Mesenchymal stem cell (in vitro differentiated cells and primary cell): ENCODE measurements around the gene SNAPC4.

Experiments used
- DNase-seq: peaks from one replicate; pipeline ENCODE4 v3.0.0-alpha.2; 2013
- H2AFZ ChIP-seq: one replicate; pipeline ENCODE4 v1.6.1; 2013; ENCODE audit warnings: low read depth, mild to moderate bottlenecking, control low read depth, inconsistent platforms, low read length, moderate library complexity
- H2AK5ac ChIP-seq: 2 replicates; pipeline ENCODE4 v1.6.1; 2013; ENCODE audit warnings: low read length, moderate library complexity, mild to moderate bottlenecking, inconsistent platforms; ENCODE audit not compliant: severe bottlenecking
- H2BK120ac ChIP-seq: one replicate; pipeline ENCODE4 v1.6.1; 2013; ENCODE audit warnings: low read depth, mild to moderate bottlenecking, inconsistent platforms, low read length, moderate library complexity
- H2BK12ac ChIP-seq, 2 experiments: one replicate each; pipeline ENCODE4 v1.6.1; 2013; ENCODE audit warnings: inconsistent platforms in 2 of 2, low read length in 2 of 2, mild to moderate bottlenecking in 2 of 2, moderate library complexity in 2 of 2, control low read depth in 1 of 2
- H2BK15ac ChIP-seq: one replicate; pipeline ENCODE4 v1.6.1; 2013; ENCODE audit warnings: mild to moderate bottlenecking, low read depth, inconsistent platforms; ENCODE audit not compliant: poor library complexity, severe bottlenecking
- H2BK5ac ChIP-seq: 2 replicates; pipeline ENCODE4 v1.6.1; 2013; ENCODE audit warnings: low read depth, mild to moderate bottlenecking, low read length, control low read depth, inconsistent platforms; ENCODE audit not compliant: poor library complexity, severe bottlenecking
- H3K14ac ChIP-seq, 2 experiments: one replicate each; pipeline ENCODE4 v1.6.1; 2013; ENCODE audit warnings: inconsistent platforms in 2 of 2, low read length in 2 of 2, control low read depth in 1 of 2, mild to moderate bottlenecking in 1 of 2, moderate library complexity in 1 of 2
- H3K18ac ChIP-seq, 2 experiments: one replicate each; pipeline ENCODE4 v1.6.1; 2013; ENCODE audit warnings: inconsistent platforms in 2 of 2, low read length in 2 of 2, control low read depth in 1 of 2, low read depth in 1 of 2, mild to moderate bottlenecking in 1 of 2
- H3K23ac ChIP-seq, 2 experiments: one replicate each; pipeline ENCODE4 v1.6.1; 2013; ENCODE audit warnings: inconsistent platforms in 2 of 2, low read length in 2 of 2, mild to moderate bottlenecking in 2 of 2, moderate library complexity in 2 of 2, control low read depth in 1 of 2
- H3K27ac ChIP-seq: 2 replicates; pipeline ENCODE4 v1.5.1; 2013; ENCODE audit warnings: mild to moderate bottlenecking, moderate library complexity, low read length, control low read depth, inconsistent platforms; ENCODE audit not compliant: poor library complexity, severe bottlenecking
- H3K27me3 ChIP-seq, 2 experiments: 2 replicates each; pipeline versions ENCODE4 v1.6.1 to v1.7.0; 2013; ENCODE audit warnings: low read length in 2 of 2, mild to moderate bottlenecking in 2 of 2, moderate library complexity in 2 of 2, control low read depth in 1 of 2, inconsistent platforms in 1 of 2; ENCODE audit not compliant: control insufficient read depth in 1 of 2, insufficient read depth in 1 of 2
- H3K36me3 ChIP-seq, 2 experiments: 2 replicates each; pipeline versions ENCODE4 v1.6.1 to v1.7.0; 2013; ENCODE audit warnings: low read length in 2 of 2, control low read depth in 1 of 2, inconsistent platforms in 1 of 2, low read depth in 1 of 2, mild to moderate bottlenecking in 1 of 2; ENCODE audit not compliant: insufficient read depth in 2 of 2, control insufficient read depth in 1 of 2
- H3K4ac ChIP-seq, 2 experiments: one replicate each; pipeline ENCODE4 v1.6.1; 2013; ENCODE audit warnings: inconsistent platforms in 2 of 2, low read length in 2 of 2, mild to moderate bottlenecking in 2 of 2, moderate library complexity in 2 of 2, control low read depth in 1 of 2, low read depth in 1 of 2
- H3K4me1 ChIP-seq: 2 replicates; pipeline ENCODE4 v1.6.1; 2013; ENCODE audit warnings: low read depth, low read length, control low read depth; ENCODE audit not compliant: control insufficient read depth, insufficient read depth
- H3K4me2 ChIP-seq: 2 replicates; pipeline ENCODE4 v1.6.1; 2013; ENCODE audit warnings: low read length, mild to moderate bottlenecking, inconsistent platforms; ENCODE audit not compliant: poor library complexity, severe bottlenecking
- H3K4me3 ChIP-seq, 2 experiments: 2 replicates each; pipeline versions ENCODE4 v1.5.1 to v1.7.0; 2013; ENCODE audit warnings: low read length in 2 of 2, mild to moderate bottlenecking in 2 of 2, control low read depth in 1 of 2, low read depth in 1 of 2; ENCODE audit not compliant: insufficient read depth in 1 of 2
- H3K79me1 ChIP-seq: replicated peaks from 2 replicates; pipeline ENCODE4 v1.6.1; 2013; ENCODE audit warnings: mild to moderate bottlenecking, control low read depth, low read length, inconsistent platforms; ENCODE audit not compliant: poor library complexity, severe bottlenecking
- H3K9ac ChIP-seq: 2 replicates; pipeline ENCODE4 v1.7.0; 2013; ENCODE audit warnings: mild to moderate bottlenecking, low read length, moderate library complexity
- H3K9me3 ChIP-seq: 2 replicates; pipeline ENCODE4 v1.7.0; 2013; ENCODE audit warnings: mild to moderate bottlenecking, low read length; ENCODE audit not compliant: control insufficient read depth
- H4K8ac ChIP-seq: one replicate; pipeline ENCODE4 v1.6.1; 2013; ENCODE audit warnings: inconsistent platforms, mild to moderate bottlenecking, low read length, moderate library complexity
- H4K91ac ChIP-seq: one replicate; pipeline ENCODE4 v1.6.1; 2013; ENCODE audit warnings: mild to moderate bottlenecking, low read length, inconsistent platforms
- WGBS: methylation state at CpG from one replicate; pipeline ENCODE4 v1.1.7; 2013; ENCODE audit warnings: mixed read lengths; 5-methylcytosine and 5-hydroxymethylcytosine counted together

SNAPC4 gene

DNA sequence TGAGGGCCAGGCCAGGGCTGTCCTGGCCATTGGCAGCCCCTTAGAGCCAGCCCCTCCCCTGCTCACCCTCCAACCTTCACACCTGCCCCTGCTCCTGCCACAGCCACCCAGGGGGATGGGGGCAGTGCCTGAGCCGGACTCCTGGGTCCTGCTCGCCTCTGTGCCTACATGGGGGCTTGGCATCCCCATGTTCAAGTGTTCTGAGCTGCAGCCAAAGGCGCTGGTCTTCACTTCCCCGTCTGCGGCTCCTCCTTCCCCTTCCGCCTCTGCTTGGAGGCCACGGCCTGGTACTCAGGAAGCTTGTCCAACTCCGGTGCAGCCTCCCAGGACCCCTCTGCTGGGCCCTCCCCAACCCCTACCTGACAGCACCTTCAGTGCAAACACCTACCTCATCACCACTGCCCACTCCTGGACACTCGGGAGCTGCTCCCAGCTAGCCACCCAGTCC is 34.2 kb downstream of the SNAPC4 start:
- Histone ChIP-seq H3K4me3 (no peak overlapping the region), H3K18ac (no peak overlapping the region), H3K79me1 (peaks cover 11% of the 10 kb centered on the region), H2BK5ac (no peak overlapping the region), H2BK15ac (no peak overlapping the region), H3K4ac (no peak overlapping the region), H3K9ac (no peak overlapping the region), H3K14ac (no peak overlapping the region), H3K4me1 (peaks cover 40% of the 10 kb centered on the region), H3K9me3 (no peaks in the 10 kb centered on the region), H2BK12ac (no peak overlapping the region), H3K36me3 (peaks cover 0 to 51% of the 10 kb centered on the region in 2 experiments), H2AFZ (no peak overlapping the region), H2AK5ac (no peak overlapping the region), H3K27me3 (no peaks in the 10 kb centered on the region), H3K23ac (no peak overlapping the region), H3K27ac (no peak overlapping the region), H3K4me2 (no peak overlapping the region), H2BK120ac (no peak overlapping the region), H4K8ac (no peak overlapping the region), H4K91ac (peak overlapping the region; percentile 18)
- no peak for DNase-seq
- 87% methylated on average over 9 of the region's 9 CpGs for WGBS

DNA sequence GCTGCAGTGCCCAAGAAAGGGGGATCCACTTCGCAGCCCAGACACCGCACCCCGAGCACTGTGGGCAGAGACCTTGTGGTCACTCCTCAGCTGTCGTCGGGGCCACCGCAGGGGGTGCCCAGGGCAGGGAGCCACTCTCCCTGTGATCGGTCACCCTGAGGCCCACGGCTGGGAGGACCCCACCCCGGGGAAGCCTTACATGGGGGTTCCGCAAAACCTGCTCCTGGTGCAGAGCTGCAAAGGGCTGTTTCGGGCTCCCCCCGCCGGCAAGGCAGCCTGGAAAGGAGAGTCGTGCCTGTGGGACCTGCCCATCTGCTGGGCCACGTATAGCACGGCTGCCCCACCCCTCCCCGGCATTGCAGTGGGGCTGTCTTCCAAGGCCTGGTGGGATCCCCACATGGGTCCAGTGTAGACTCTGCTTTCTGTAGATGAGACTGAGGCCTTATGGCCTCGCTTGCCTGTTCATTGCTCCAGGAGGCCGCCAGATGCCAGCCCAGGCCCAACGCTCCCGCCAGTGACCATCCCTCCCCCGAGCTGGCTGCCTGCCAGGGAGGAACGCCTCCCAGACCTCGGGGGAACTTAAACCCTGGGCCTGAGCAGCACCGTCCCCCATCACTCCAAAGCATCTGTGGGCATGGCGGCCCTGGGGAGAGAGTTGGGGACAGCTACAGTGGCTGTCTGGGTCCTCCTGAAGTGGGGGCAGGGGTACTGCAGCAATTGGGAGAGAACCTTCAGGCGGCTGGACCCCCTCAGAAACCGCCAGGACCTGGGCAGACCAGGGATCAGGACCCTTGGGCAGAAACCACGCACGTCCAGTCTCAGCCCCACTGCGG is 34.8 kb downstream of the SNAPC4 start:
- Histone ChIP-seq H4K91ac (peak overlapping the region; percentile 18), H3K18ac (peak overlapping the region in 1 of 2 experiments; percentile 56), H3K27me3 (no peaks in the 10 kb centered on the region), H3K4me2 (no peak overlapping the region), H3K9ac (no peak overlapping the region), H3K27ac (no peak overlapping the region), H3K4me3 (no peak overlapping the region), H3K36me3 (peaks cover 0 to 48% of the 10 kb centered on the region in 2 experiments), H2BK15ac (no peak overlapping the region), H2BK120ac (no peak overlapping the region), H3K4me1 (peaks cover 43% of the 10 kb centered on the region), H3K79me1 (peaks cover 11% of the 10 kb centered on the region), H3K4ac (no peak overlapping the region), H3K14ac (peak overlapping the region in 1 of 2 experiments; percentile 22), H4K8ac (no peak overlapping the region), H2AFZ (no peak overlapping the region), H2AK5ac (no peak overlapping the region), H3K9me3 (no peaks in the 10 kb centered on the region), H2BK5ac (no peak overlapping the region), H2BK12ac (peak overlapping the region in 1 of 2 experiments; percentile 69), H3K23ac (no peak overlapping the region)
- no peak for DNase-seq
- 94% methylated on average over 31 of the region's 31 CpGs for WGBS

DNA sequence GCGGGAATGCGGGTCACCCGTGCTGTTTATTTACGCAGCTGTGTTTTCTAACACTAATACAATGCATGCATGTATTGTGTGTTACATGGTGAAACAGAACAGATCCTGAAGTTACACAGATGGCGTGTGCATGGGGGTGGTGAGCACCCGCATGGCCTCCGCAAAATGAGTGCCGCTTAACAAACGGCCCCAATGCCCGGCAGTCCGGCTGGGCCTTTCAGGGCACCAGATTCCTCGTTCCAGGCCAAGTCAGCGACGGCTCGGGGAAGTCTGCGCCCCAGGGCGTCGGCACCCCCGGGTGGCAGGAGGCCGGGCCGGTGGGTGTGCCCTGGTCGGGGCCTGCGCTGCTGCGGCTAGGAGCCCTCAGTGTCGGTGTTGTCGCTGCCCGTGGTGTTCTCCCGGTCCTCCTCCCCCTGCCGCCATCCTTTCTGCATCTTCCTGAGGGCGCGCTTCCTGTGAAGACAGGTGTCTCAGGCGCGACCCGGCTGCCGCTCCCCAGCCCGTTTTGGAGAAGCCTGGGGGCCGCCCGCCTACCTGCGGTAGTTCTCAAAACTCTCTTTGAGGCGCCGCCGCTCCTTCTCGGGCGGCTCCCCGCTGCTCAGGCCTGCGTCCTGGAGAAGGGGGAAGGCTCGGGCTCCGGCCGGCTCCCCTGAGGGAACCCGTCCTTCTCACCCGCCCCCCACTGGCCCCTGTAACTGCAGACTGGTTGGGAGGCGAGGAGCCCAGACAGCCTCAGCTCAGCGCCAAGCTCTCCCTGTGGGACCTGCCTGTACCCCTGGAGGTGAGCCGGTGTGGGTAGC is 35.8 kb downstream of the SNAPC4 start:
- Histone ChIP-seq H3K4me3 (peak overlapping the region in 1 of 2 experiments; percentile 78), H2BK5ac (no peak overlapping the region), H2BK120ac (no peak overlapping the region), H3K4me2 (no peak overlapping the region), H3K4ac (peak overlapping the region in 1 of 2 experiments; percentile 16), H3K4me1 (peaks cover 44% of the 10 kb centered on the region), H3K18ac (peak overlapping the region in 1 of 2 experiments; percentile 6), H3K14ac (peak overlapping the region in 1 of 2 experiments; percentile 53), H3K27me3 (no peaks in the 10 kb centered on the region), H3K36me3 (peaks cover 3 to 46% of the 10 kb centered on the region in 2 experiments), H3K79me1 (peaks cover 11% of the 10 kb centered on the region), H2AK5ac (peak overlapping the region; percentile 27), H3K9ac (no peak overlapping the region), H2BK12ac (peak overlapping the region in 1 of 2 experiments; percentile 4), H3K23ac (no peak overlapping the region), H3K9me3 (no peaks in the 10 kb centered on the region), H4K91ac (peak overlapping the region; percentile 27), H3K27ac (no peak overlapping the region), H2BK15ac (peak overlapping the region; percentile 54), H4K8ac (peak overlapping the region; percentile 39), H2AFZ (no peak overlapping the region)
- 75% methylated on average over 49 of the region's 54 CpGs for WGBS
- no peak for DNase-seq
